Ascending aorta (tissue), 2 donors: ENCODE data around the gene UVSSA. TPM values are rescaled to one million over a fixed set of nuclear protein-coding genes. Genes with fewer than 3 reads are reported as not detected.

Source experiments
- DNase-seq, 2 donors: peaks; one replicate each; pipeline ENCODE4 v3.0.0-alpha.2; 2019; ENCODE audit warnings: low spot score in 2 of 2
- H3K27ac ChIP-seq, 2 donors: fragments of 200-600 bp; sonication (generic); one replicate each; pipeline ENCODE4 v1.5.1; 2016 to 2017; ENCODE audit warnings: mild to moderate bottlenecking in 1 of 2
- H3K27me3 ChIP-seq: fragments of 200-600 bp; sonication (generic); one replicate; pipeline ENCODE4 v1.5.1; 2017
- H3K36me3 ChIP-seq, 2 donors: fragments of 200-600 bp; sonication (generic); one replicate each; pipeline ENCODE4 v1.5.1; 2016
- H3K4me1 ChIP-seq, 2 donors: fragments of 200-600 bp; sonication (generic); one replicate each; pipeline ENCODE4 v1.5.1; 2016 to 2017; ENCODE audit warnings: mild to moderate bottlenecking in 1 of 2
- H3K4me3 ChIP-seq, 2 donors: fragments of 200-600 bp; sonication (generic); one replicate each; pipeline ENCODE4 v1.5.1; 2016 to 2017; ENCODE audit warnings: mild to moderate bottlenecking in 1 of 2
- H3K9me3 ChIP-seq, 2 donors: fragments of 200-600 bp; sonication (generic); one replicate each; pipeline ENCODE4 v1.5.1; 2016
- CTCF ChIP-seq, 3 experiments: fragments of 200-600 bp in 2 of 3; fragments of 450-650 bp in 1 of 3; sonication (generic) in 2 of 3; IDR thresholded peaks; one replicate each; pipeline ENCODE4 v1.5.1; 2016 to 2019; ENCODE audit warnings: antibody characterized with exemption in 3 of 3, mild to moderate bottlenecking in 1 of 3, moderate library complexity in 1 of 3
- intact Hi-C: fragments of 100-400 bp; cut with DNase I; formaldehyde crosslinking; loops from one replicate; pipeline ENCODE4 v1.15.1; 2023
- total RNA-seq: library from RNA; depleted of rRNA; stranded (reverse); fragments of >200 nt; gene quantifications from one replicate; pipeline ENCODE4 v1.1.0, GENCODE V29; 2016

Gene UVSSA
- total RNA-seq, 1 donor from 2014 or later, result 56.9 TPM

GRCh38 chr4:1375051-1375721 is 28.2 kb downstream of the UVSSA start:
- Histone ChIP-seq H3K27me3 (no peaks in the 10 kb centered on the region), H3K9me3 (no peaks in the 10 kb centered on the region), H3K27ac (no peak overlapping the region), H3K36me3 (peaks cover 20 to 52% of the 10 kb centered on the region in 2 donors), H3K4me3 (no peak overlapping the region), H3K4me1 (no peaks in the 10 kb centered on the region)
- intact Hi-C loops, result no loop called here
- DNase-seq, result no peak
- no peak for TF ChIP-seq CTCF (IDR thresholded peaks at IDR 0.05)

- intact Hi-C loops, result no loop called here
- no peak overlapping the region for H3K4me3 ChIP-seq
- H3K36me3 ChIP-seq, result peaks cover 20 to 45% of the 10 kb centered on the region in 2 donors
- H3K27me3 ChIP-seq, result no peaks in the 10 kb centered on the region
- DNase-seq, result no peak
- no peaks in the 10 kb centered on the region for H3K4me1 ChIP-seq
- H3K27ac ChIP-seq, result no peak overlapping the region
- no peak for TF ChIP-seq CTCF (IDR thresholded peaks at IDR 0.05)
- no peaks in the 10 kb centered on the region for H3K9me3 ChIP-seq
Measured at GRCh38 chr4:1375761-1376322, 28.8 kb downstream of the UVSSA start.

- intact Hi-C loops, result no loop called here
- no peaks in the 10 kb centered on the region for H3K9me3 ChIP-seq
- no peak for DNase-seq
- no peak for TF ChIP-seq CTCF (IDR thresholded peaks at IDR 0.05)
- no peak overlapping the region for H3K27ac ChIP-seq
- H3K27me3 ChIP-seq, result no peaks in the 10 kb centered on the region
- no peak overlapping the region for H3K4me3 ChIP-seq
- no peaks in the 10 kb centered on the region for H3K4me1 ChIP-seq
- peaks cover 20 to 50% of the 10 kb centered on the region in 2 donors for H3K36me3 ChIP-seq
Measured at GRCh38 chr4:1376391-1376840, 29.4 kb downstream of the UVSSA start.

GRCh38 chr4:1376841-1377605 is 30.0 kb downstream of the UVSSA start:
- Histone ChIP-seq H3K9me3 (no peaks in the 10 kb centered on the region), H3K36me3 (peaks cover 20 to 54% of the 10 kb centered on the region in 2 donors), H3K27me3 (no peaks in the 10 kb centered on the region), H3K4me1 (no peaks in the 10 kb centered on the region), H3K4me3 (no peak overlapping the region), H3K27ac (no peak overlapping the region)
- no peak for DNase-seq
- TF ChIP-seq CTCF (IDR thresholded peaks at IDR 0.05), result no peak
- intact Hi-C loops, result no loop called here

- H3K27ac ChIP-seq, result no peak overlapping the region
- no peak overlapping the region for H3K4me3 ChIP-seq
- TF ChIP-seq CTCF (IDR thresholded peaks at IDR 0.05), result no peak
- no peaks in the 10 kb centered on the region for H3K27me3 ChIP-seq
- H3K9me3 ChIP-seq, result no peaks in the 10 kb centered on the region
- DNase-seq, result no peak
- H3K36me3 ChIP-seq, result peaks cover 20 to 55% of the 10 kb centered on the region in 2 donors
- H3K4me1 ChIP-seq, result no peaks in the 10 kb centered on the region
- intact Hi-C loops, result no loop called here
Measured at GRCh38 chr4:1377606-1378261, 30.7 kb downstream of the UVSSA start.
